ENCODE measurements around the gene CDH24. TPM values are rescaled to one million over a fixed set of nuclear protein-coding genes. Genes with fewer than 3 reads are reported as not detected.

Gene CDH24
- total and polyA plus RNA-seq, 2 of the 4 experiments (the other 2 are of a cell fraction) = 3.9 to 24.4 TPM

DNA sequence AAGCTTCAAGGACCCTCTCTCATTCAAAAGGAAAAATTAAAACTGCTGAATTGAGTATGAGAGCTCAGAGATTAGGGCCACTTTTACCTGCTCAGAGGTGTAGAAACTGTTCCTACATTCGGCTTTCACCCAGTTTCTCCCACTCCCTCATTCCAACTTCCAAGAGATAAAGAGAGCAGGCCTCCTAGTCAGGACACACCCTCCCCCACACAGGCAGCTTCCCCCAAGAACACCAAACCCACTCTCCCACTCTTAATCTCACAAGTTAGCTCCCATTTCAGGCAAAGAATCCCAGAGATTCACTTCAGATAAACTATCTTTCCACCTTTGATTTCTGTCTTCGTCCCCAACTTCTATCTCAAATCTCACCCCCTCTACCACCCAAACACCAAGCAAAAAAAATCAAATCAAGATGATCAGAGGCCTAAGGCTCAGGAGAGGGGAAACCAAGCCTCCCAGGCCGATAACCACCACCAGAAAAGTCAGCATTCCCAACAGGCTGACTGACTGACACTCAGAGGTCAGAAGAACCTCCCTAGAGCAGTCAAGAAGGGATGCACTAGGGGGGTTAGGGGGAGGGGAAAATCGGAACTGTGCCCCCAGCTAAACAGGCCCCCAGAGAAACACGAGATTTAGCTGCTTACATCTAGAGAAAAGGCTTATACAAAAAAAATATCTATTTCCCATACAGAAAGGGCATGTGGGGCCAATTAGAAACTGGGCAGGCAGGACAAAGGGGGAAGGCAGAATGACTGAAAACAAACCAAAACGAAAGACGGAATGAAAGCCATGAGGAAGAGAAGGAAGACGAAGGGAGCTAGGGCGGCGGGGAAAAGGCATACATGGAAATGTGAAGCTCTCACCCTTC lies 13.2 kb upstream of the CDH24 start:
- POLR2A ChIA-PET (ENCODE audit: unreplicated experiment) = interaction anchor here (0.5 kb wide), 1 partner anchor 76 kb away, joined by 4 read pairs; no protein-coding TSS in a partner anchor
- Histone ChIP-seq H2BK20ac (ENCODE audit: low read depth, low read length) (peak overlapping the region; percentile 16; the same call in 1 of the 2 replicates), H2AFZ (replicated peaks; ENCODE audit: low read length, poor library complexity) (no peak overlapping the region), H3K14ac (replicated peaks; ENCODE audit: low read depth, low read length) (peak overlapping the region; percentile 97), H3K79me1 (ENCODE audit: low read depth in 1 of 2, low read length in 2 of 2) (peaks cover 16 to 67% of the 10 kb centered on the region in 2 experiments), H2AK9ac (replicated peaks; ENCODE audit: low read depth, low read length, poor library complexity) (peak overlapping the region; percentile 99), H3K23ac (ENCODE audit: low read depth, low read length) (peak overlapping the region; percentile 94), H3K27me3 (ENCODE audit: control insufficient read depth, insufficient read depth, low read length) (no peaks in the 10 kb centered on the region), H2BK5ac (ENCODE audit: low read depth, low read length, poor library complexity, severe bottlenecking) (peak overlapping the region; percentile 67), H3K36me3 (ENCODE audit: control insufficient read depth, insufficient read depth, low read length) (peaks cover 40% of the 10 kb centered on the region), H3K18ac (ENCODE audit: low read depth, low read length) (peak overlapping the region; percentile 22; the same call in 1 of the 2 replicates), H2BK15ac (ENCODE audit: low read depth, low read length) (no peak overlapping the region), H3K9me1 (ENCODE audit: insufficient read depth, low read length) (peaks cover 5% of the 10 kb centered on the region; the same call in 1 of the 2 replicates), H3K4me1 (ENCODE audit: control insufficient read depth, insufficient read depth, low read length) (peaks cover 13% of the 10 kb centered on the region), H4K91ac (ENCODE audit: insufficient read depth, low read depth, low read length) (peak overlapping the region; percentile 90), H3K9me3 (ENCODE audit: control insufficient read depth, insufficient read depth, low read length) (no peaks in the 10 kb centered on the region), H3K4me3 (ENCODE audit: insufficient read depth, low read depth, low read length) (peak overlapping the region; percentile 55), H3K4ac (ENCODE audit: low read depth, low read length) (peak overlapping the region; percentile 95), H4K20me1 (ENCODE audit: insufficient read depth, low read length) (peaks cover 46% of the 10 kb centered on the region), H2BK120ac (ENCODE audit: low read depth, low read length) (peak overlapping the region; percentile 17; the same call in 1 of the 2 replicates), H4K5ac (ENCODE audit: low read depth, low read length) (peak overlapping the region; percentile 21; the same call in 1 of the 2 replicates), H3K56ac (ENCODE audit: extremely low read depth, insufficient read depth, low read length) (peak overlapping the region; percentile 97), H2AK5ac (ENCODE audit: low read depth, low read length) (peak overlapping the region; percentile 96), H3K27ac (ENCODE audit: insufficient read depth, low read length) (peak overlapping the region; percentile 82), H3K9ac (ENCODE audit: low read depth, low read length) (peak overlapping the region; percentile 82), H4K8ac (ENCODE audit: low read depth in 2 of 2, low read length in 2 of 2) (peak overlapping the region; percentile 72 to 94), H3K4me2 (ENCODE audit: low read depth, low read length) (peak overlapping the region; percentile 93)
- 0 to 93% methylated on average over 1 of the region's 10 CpGs for WGBS, 2 experiments (ENCODE audit: extremely low coverage in 2 of 2, insufficient read length in 1 of 2)
- DNase-seq (no peak), ATAC-seq (ENCODE audit: low read depth) (peak; percentile 13)
- intact Hi-C loops (cut with micrococcal nuclease) = no loop called here
- in situ Hi-C loops (cut with MboI; ENCODE audit: low sequenced_read_pairs) = no loop called here
- BruUV-seq (replicated peaks) = no TSS peak
- TF ChIP-seq NFE2L2 (IDR thresholded peaks at IDR 0.05; ENCODE audit: low read depth, low read length) = no peak
- dilution Hi-C loops (cut with HindIII; ENCODE audit: low sequenced_read_pairs, unreplicated experiment) = no loop called here
- CTCF ChIA-PET = interaction anchor here (0.6 to 2.1 kb wide), 5 partner anchors 13 to 130 kb away, joined by 3 to 9 read pairs (median 3); partner anchors contain the start of genes ACIN1, C14orf119 and CDH24

Measured in IMR-90 (cell line).